HepG2 (cell line): ENCODE data around the gene CFAP61. TPM values are rescaled to one million over a fixed set of nuclear protein-coding genes. Genes with fewer than 3 reads are reported as not detected.

Experiments used
- ATAC-seq: fragments of 200-7000 bp; cut with Tn5 transposase; 3 replicates; pipeline ENCODE4 v1.9.1; 2020; ENCODE audit warnings: mild to moderate bottlenecking, moderate library complexity
- BruUV-seq: library from RNA; stranded (reverse); fragments of 400-500 nt; replicated peaks from 2 replicates; lab custom pipeline; 2021; lab: Mats Ljungman, UMichigan
- CTCF ChIA-PET: fragments of 300-600 bp; formaldehyde crosslinking; extraction: SDS; loops from one replicate; lab custom pipeline; 2021; ENCODE audit warnings: low total read pairs, inconsistent platforms, low intra/inter-chr PET ratio; lab: Yijun Ruan, JAX
- POLR2A ChIA-PET: fragments of 350-600 bp; sonication (Branson Sonifier 250); formaldehyde crosslinking; loops from one replicate; lab custom pipeline; 2020; ENCODE audit warnings: antibody characterized with exemption, inconsistent platforms; lab: Yijun Ruan, JAX
- DNase-seq: peaks from one replicate; pipeline ENCODE4 v3.0.0-alpha.2; 2015; ENCODE audit warnings: low spot score
- FAIRE-seq: peaks from 3 replicates; lab custom pipeline; 2011; peaks lifted over from hg19 to GRCh38; lab: Jason Lieb, UNC
- H2AFZ ChIP-seq: one replicate; pipeline ENCODE4 v1.6.1; 2011; ENCODE audit warnings: low read length, inconsistent platforms
- H3K27ac ChIP-seq: fragments of 300-600 bp; 3 replicates; pipeline ENCODE4 v1.8.0; 2011; ENCODE audit warnings: mixed run types, mild to moderate bottlenecking, mixed read lengths, low read length, inconsistent platforms; ENCODE audit not compliant: insufficient read depth; ENCODE audit errors: extremely low read length
- H3K27me3 ChIP-seq, 2 experiments: fragments of 200-600 bp in 1 of 2; 2 replicates in 1 of 2; 3 replicates in 1 of 2; pipeline versions ENCODE4 v1.6.0 to v1.8.0; 2011; ENCODE audit warnings: low read length in 2 of 2, mild to moderate bottlenecking in 2 of 2, moderate library complexity in 2 of 2, inconsistent platforms in 1 of 2; ENCODE audit not compliant: insufficient read depth in 2 of 2, control insufficient read depth in 1 of 2
- H3K36me3 ChIP-seq, 2 experiments: fragments of 200-600 bp in 1 of 2; replicated peaks in 1 of 2; 2 replicates in 1 of 2; 3 replicates in 1 of 2; pipeline versions ENCODE4 v1.5.1 to v1.8.0; 2011; ENCODE audit warnings: low read length in 2 of 2, inconsistent platforms in 1 of 2; ENCODE audit not compliant: insufficient read depth in 2 of 2, control insufficient read depth in 1 of 2
- H3K4me1 ChIP-seq: 2 replicates; pipeline ENCODE4 v1.5.1; 2012; ENCODE audit warnings: low read length, inconsistent platforms; ENCODE audit not compliant: insufficient read depth
- H3K4me2 ChIP-seq: 2 replicates; pipeline ENCODE4 v1.6.0; 2011; ENCODE audit warnings: low read depth, low read length, inconsistent platforms
- H3K4me3 ChIP-seq, 3 experiments: fragments of 200-600 bp in 1 of 3; sonication (generic), shearing (Covaris generic) in 1 of 3; replicated peaks in 1 of 3; 2 replicates each; pipeline ENCODE4 v1.5.1; 2011 to 2016; ENCODE audit warnings: low read length in 3 of 3, inconsistent platforms in 2 of 3, low read depth in 2 of 3, mild to moderate bottlenecking in 2 of 3, control low read depth in 1 of 3, mixed read lengths in 1 of 3; ENCODE audit not compliant: insufficient read depth in 1 of 3
- H3K79me2 ChIP-seq: one replicate; pipeline ENCODE4 v1.6.1; 2011; ENCODE audit warnings: low read length, inconsistent platforms; ENCODE audit not compliant: insufficient read depth
- H3K9ac ChIP-seq: 2 replicates; pipeline ENCODE4 v1.6.0; 2011; ENCODE audit warnings: mild to moderate bottlenecking, low read depth, low read length, inconsistent platforms; ENCODE audit not compliant: insufficient read depth
- H3K9me3 ChIP-seq: 2 replicates; pipeline ENCODE4 v1.5.1; 2012; ENCODE audit warnings: mild to moderate bottlenecking, low read length
- H4K20me1 ChIP-seq: 2 replicates; pipeline ENCODE4 v1.6.0; 2011; ENCODE audit warnings: inconsistent platforms, mild to moderate bottlenecking, low read length, moderate library complexity; ENCODE audit not compliant: insufficient read depth
- ATF7-NPFF ChIP-seq: sonication (generic); formaldehyde crosslinking; IDR thresholded peaks from 2 replicates; pipeline ENCODE4 v1.8.1; 2023; ENCODE audit warnings: mild to moderate bottlenecking, low read depth, missing genetic modification reagents, moderate library complexity
- BCL3 ChIP-seq: sonication (generic); formaldehyde crosslinking; IDR thresholded peaks from 2 replicates; pipeline ENCODE4 v1.5.1; 2020; ENCODE audit warnings: mild to moderate bottlenecking, missing genetic modification reagents, moderate library complexity
- BRF2 ChIP-seq: sonication (generic); formaldehyde crosslinking; IDR thresholded peaks from 2 replicates; pipeline ENCODE4 v1.8.1; 2022; ENCODE audit warnings: mild to moderate bottlenecking, missing genetic modification reagents
- CEBPB ChIP-seq: IDR thresholded peaks from 2 replicates; pipeline ENCODE4 v1.6.1; 2011; ENCODE audit warnings: low read depth, low read length, improper control_type of control experiment, borderline replicate concordance
- DPF2 ChIP-seq: sonication (generic); formaldehyde crosslinking; IDR thresholded peaks from 2 replicates; pipeline ENCODE4 v1.4.0; 2020; ENCODE audit warnings: mild to moderate bottlenecking, low read depth, missing genetic modification reagents, borderline replicate concordance
- HOXA7 ChIP-seq: sonication (generic); formaldehyde crosslinking; IDR thresholded peaks from 2 replicates; pipeline ENCODE4 v1.8.1; 2022; ENCODE audit warnings: mild to moderate bottlenecking, missing genetic modification reagents, moderate library complexity
- IKZF5 ChIP-seq: IDR thresholded peaks from 2 replicates; pipeline ENCODE4 v1.6.1; 2018; ENCODE audit warnings: missing genetic modification reagents, mild to moderate bottlenecking, missing compliant biosample characterization
- IRF2 ChIP-seq: IDR thresholded peaks from 2 replicates; pipeline ENCODE4 v1.6.1; 2018; ENCODE audit warnings: missing genetic modification reagents, missing compliant biosample characterization
- KDM5B ChIP-seq: sonication (generic); formaldehyde crosslinking; IDR thresholded peaks from 2 replicates; pipeline ENCODE4 v1.4.0; 2020; ENCODE audit warnings: missing genetic modification reagents, mild to moderate bottlenecking, borderline replicate concordance
- KLF9 ChIP-seq: IDR thresholded peaks from 2 replicates; pipeline ENCODE4 v1.6.1; 2016; ENCODE audit warnings: low read depth
- NFRKB ChIP-seq: fragments of 450-650 bp; IDR thresholded peaks from 2 replicates; pipeline ENCODE4 v1.6.1; 2017
- RARA ChIP-seq: IDR thresholded peaks from 2 replicates; pipeline ENCODE4 v1.6.1; 2016; ENCODE audit warnings: missing genetic modification reagents, missing compliant biosample characterization
- TCF7L2 ChIP-seq: IDR thresholded peaks from 2 replicates; pipeline ENCODE4 v1.6.1; 2011; ENCODE audit warnings: mild to moderate bottlenecking, low read depth, low read length, moderate library complexity
- XBP1 ChIP-seq: sonication (generic); formaldehyde crosslinking; IDR thresholded peaks from 2 replicates; pipeline ENCODE4 v1.5.0; 2020; ENCODE audit warnings: missing genetic modification reagents
- ZMYM3 ChIP-seq: sonication (generic); formaldehyde crosslinking; IDR thresholded peaks from 2 replicates; pipeline ENCODE4 v1.5.1; 2020; ENCODE audit warnings: mild to moderate bottlenecking, missing genetic modification reagents
- ZNF232 ChIP-seq: sonication (generic); formaldehyde crosslinking; IDR thresholded peaks from 2 replicates; pipeline ENCODE4 v1.4.0; 2020; ENCODE audit warnings: missing genetic modification reagents, borderline replicate concordance
- ZNF451 ChIP-seq: sonication (generic); formaldehyde crosslinking; IDR thresholded peaks from 2 replicates; pipeline ENCODE4 v1.5.0; 2020; ENCODE audit warnings: mild to moderate bottlenecking, missing genetic modification reagents
- ZNF674 ChIP-seq: sonication (generic); formaldehyde crosslinking; IDR thresholded peaks from 2 replicates; pipeline ENCODE4 v1.5.0; 2020; ENCODE audit warnings: low read depth, mild to moderate bottlenecking, missing genetic modification reagents
- ZNF775 ChIP-seq: sonication (generic); formaldehyde crosslinking; IDR thresholded peaks from 2 replicates; pipeline ENCODE4 v1.4.0; 2020; ENCODE audit warnings: missing genetic modification reagents, mild to moderate bottlenecking, moderate library complexity, borderline replicate concordance
- ZSCAN9 ChIP-seq: IDR thresholded peaks from 2 replicates; pipeline ENCODE4 v1.6.1; 2016; ENCODE audit warnings: borderline replicate concordance
- WGBS: methylation state at CpG from one replicate; pipeline ENCODE4 v1.1.6; 2017; ENCODE audit warnings: low lambda C conversion rate; 5-methylcytosine and 5-hydroxymethylcytosine counted together
- in situ Hi-C: cut with HindIII; loops from 2 replicates; pipeline ENCODE4 v1.10.0; 2017; ENCODE audit warnings: low pct_unique_long_range_greater_than_20kb; ENCODE audit not compliant: extremely low pct_ligation_motif_present
- intact Hi-C: fragments of 100-400 bp; cut with micrococcal nuclease; formaldehyde crosslinking; loops from one replicate; pipeline ENCODE4 v1.10.0; 2022; ENCODE audit not compliant: unreplicated experiment
- polyA plus RNA-seq, 8 experiments: library from polyadenylated mRNA; depleted of rRNA in 3 of 8; stranded (reverse) in 7 of 8; unstranded in 1 of 8; fragments of >200 nt; fragmentation: Illumina TruSeq in 4 of 8; extraction: Trizol in 4 of 8; gene quantifications; 2 replicates each; pipeline versions ENCODE4 v1.2.1 to v1.2.3, GENCODE V29; 2011 to 2016; ENCODE audit warnings: low read depth in 4 of 8, missing spikeins in 1 of 8, mixed read lengths in 1 of 8; ENCODE audit not compliant: insufficient read depth in 1 of 8
- total RNA-seq, 5 experiments: library from RNA; depleted of rRNA; stranded (reverse); fragments of >200 nt; fragmentation: Illumina TruSeq; extraction: Trizol; gene quantifications; 2 replicates each; pipeline ENCODE4 v1.2.3, GENCODE V29; 2016; ENCODE audit warnings: low read depth in 1 of 5

The CFAP61 gene
- total and polyA plus RNA-seq, 2 of the 13 experiments (the other 11 are each of a cell fraction or from before 2014, with no cell fraction given): 0.27 TPM; not detected in 1

DNA sequence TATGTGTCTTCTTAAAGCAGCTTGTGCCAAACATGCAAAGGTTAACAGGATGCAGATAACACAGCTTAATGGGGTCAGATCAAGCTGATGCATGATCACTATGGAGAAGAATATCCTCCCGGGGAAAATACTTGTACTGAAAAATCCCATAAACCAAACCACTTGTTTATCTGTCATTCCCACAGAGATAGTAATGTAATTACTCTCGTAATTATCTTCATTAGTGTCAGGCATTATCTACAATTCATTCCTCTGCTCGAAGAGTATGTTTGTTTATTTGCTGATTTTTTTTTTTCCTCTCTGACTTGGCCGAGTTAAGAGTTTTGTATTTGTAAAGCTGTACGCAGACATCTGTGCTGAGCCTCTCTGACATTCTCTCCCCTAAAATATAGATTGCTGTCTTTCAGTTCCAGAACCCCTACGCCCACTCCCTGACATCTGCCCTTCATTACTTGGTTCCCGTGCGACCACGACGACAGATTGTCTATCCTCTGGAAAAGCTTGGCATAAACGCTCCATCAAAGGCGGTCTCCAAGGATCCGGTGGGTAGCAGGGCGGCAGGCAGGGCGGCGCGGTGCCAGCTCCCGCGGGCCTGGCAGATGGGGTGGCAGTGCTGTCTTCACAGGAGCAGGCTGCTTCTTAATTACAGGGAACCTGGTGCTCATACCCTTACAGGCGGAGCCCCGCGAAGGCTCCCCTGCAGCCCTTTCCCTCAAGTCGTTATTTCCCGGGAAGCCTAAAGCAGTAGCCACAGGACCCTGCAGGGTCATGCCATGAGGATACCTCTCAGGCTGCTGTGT is 147.2 kb downstream of the CFAP61 start (continued):
- TF ChIP-seq IKZF5 (CRISPR knock-in tag) (no peak), RARA (CRISPR knock-in tag) (no peak), BCL3 (CRISPR knock-in tag) (no peak), ZNF232 (CRISPR knock-in tag) (no peak), TCF7L2 (no peak)

GRCh38 chr20:20201124-20201523 is 148.8 kb downstream of the CFAP61 start:
- in situ Hi-C loops: no loop called here

More at GRCh38 chr20:20201124-20201523, 148.8 kb downstream of the CFAP61 start:
- BruUV-seq: no TSS peak
- Histone ChIP-seq H3K36me3 (no peaks in the 10 kb centered on the region), H3K4me3 (no peak overlapping the region), H3K27ac (no peak overlapping the region), H3K79me2 (no peaks in the 10 kb centered on the region), H4K20me1 (no peaks in the 10 kb centered on the region), H3K9ac (no peak overlapping the region), H3K4me2 (no peak overlapping the region), H3K4me1 (peaks cover 16% of the 10 kb centered on the region), H3K27me3 (0 out of 5 replicates have a peak, but pooled peaks cover 0 to 4% of the 10 kb centered on the region in 2 experiments), H2AFZ (no peak overlapping the region), H3K9me3 (no peaks in the 10 kb centered on the region)
- WGBS: 11% methylated on average over 3 of the region's 3 CpGs
- DNase-seq (no peak), FAIRE-seq (no peak), ATAC-seq (no peak)
- ChIA-PET POLR2A (no interaction called here), CTCF (no interaction called here)
- TF ChIP-seq KDM5B (CRISPR knock-in tag): no peak
- no peak for TF ChIP-seq KLF9 (CRISPR knock-in tag)
- no peak for TF ChIP-seq NFRKB
- no peak for TF ChIP-seq ZNF775
- TF ChIP-seq ZSCAN9: no peak
- TF ChIP-seq CEBPB: no peak
- TF ChIP-seq ZMYM3: no peak
- TF ChIP-seq ZNF451 (CRISPR knock-in tag): no peak
- TF ChIP-seq BRF2 (CRISPR knock-in tag): no peak
- no peak for TF ChIP-seq HOXA7
- no peak for TF ChIP-seq ATF7-NPFF (CRISPR knock-in tag)
- no peak for TF ChIP-seq ZNF674 (CRISPR knock-in tag)
- no peak for TF ChIP-seq DPF2 (CRISPR knock-in tag)
- TF ChIP-seq IRF2: no peak
- TF ChIP-seq XBP1 (CRISPR knock-in tag): no peak
- intact Hi-C loops: no loop called here
